ENCODE results near the gene TAC4. TPM values are rescaled to one million over a fixed set of nuclear protein-coding genes. Genes with fewer than 3 reads are reported as not detected.
A peak's percentile ranks its signal among the peaks of the same experiment; 100 is the strongest.

TAC4 gene
- total and polyA plus RNA-seq, 2 experiments from 2014 or later: not detected

DNA sequence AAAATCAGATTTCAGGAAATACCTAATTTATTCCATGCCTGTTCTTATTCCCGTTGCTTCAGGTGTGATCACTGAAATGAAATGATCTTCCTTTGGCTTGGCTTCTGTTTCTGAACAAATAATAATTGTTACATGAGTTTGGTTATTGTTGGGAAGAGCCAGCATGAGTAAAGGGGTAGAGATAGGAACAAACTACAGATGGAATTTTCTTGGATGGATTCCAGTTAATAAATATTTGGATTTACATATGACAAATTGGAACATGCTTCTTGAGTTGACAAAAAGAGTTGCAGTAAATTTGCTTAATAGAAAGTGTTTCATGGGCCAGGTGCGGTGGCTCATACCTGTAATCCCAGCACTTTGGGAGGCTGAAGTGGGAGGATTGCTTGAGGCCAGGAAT, 28.2 kb downstream of the TAC4 start:
- H3K27me3 Mint-ChIP-seq (ENCODE audit: insufficient read depth, low read depth, poor library complexity): peaks cover 6% of the 10 kb centered on the region
- peaks cover 50% of the 10 kb centered on the region for H3K4me1 ChIP-seq (ENCODE audit: insufficient read depth)
- peaks cover 5% of the 10 kb centered on the region; the same call in 1 of the 2 replicates for H3F3A ChIP-seq (replicated peaks; ENCODE audit: low read depth)
- ATAC-seq: no peak
- no peaks in the 10 kb centered on the region for H3K27me3 ChIP-seq (ENCODE audit: insufficient read depth)
- peaks cover 70% of the 10 kb centered on the region for H3K4me1 Mint-ChIP-seq
- no peaks in the 10 kb centered on the region for H3K9me2 ChIP-seq (ENCODE audit: insufficient read depth)
- H3K36me3 ChIP-seq (ENCODE audit: insufficient read depth): peaks cover 52% of the 10 kb centered on the region
- peak overlapping the region; percentile 4; the same call in 1 of the 3 replicates for H3K4me3 Mint-ChIP-seq
- peaks cover 55% of the 10 kb centered on the region for H3K79me2 ChIP-seq (replicated peaks; ENCODE audit: insufficient read depth)
- H3K27ac ChIP-seq (ENCODE audit: low read depth): peak overlapping the region; percentile 78
- H2AFZ ChIP-seq: no peak overlapping the region
- no peaks in the 10 kb centered on the region for H3K9me3 Mint-ChIP-seq
- H3K36me3 Mint-ChIP-seq (ENCODE audit: low read depth): peaks cover 83% of the 10 kb centered on the region
- TF ChIP-seq EZH2phosphoT487 (IDR thresholded peaks at IDR 0.05; ENCODE audit: unreplicated experiment): no peak
- no peak for TF ChIP-seq ZNF331 (CRISPR knock-in tag; IDR thresholded peaks at IDR 0.05; ENCODE audit: low read depth)
- no peaks in the 10 kb centered on the region; the same call in 1 of the 2 replicates for H4K20me1 ChIP-seq (replicated peaks; ENCODE audit: insufficient read depth)
- no peak for DNase-seq (ENCODE audit: low spot score)
- peak overlapping the region; percentile 7; the same call in 1 of the 2 replicates for H3K27ac Mint-ChIP-seq
- no peak overlapping the region for H3K4me3 ChIP-seq
- H3K4me2 ChIP-seq: no peak overlapping the region

DNA sequence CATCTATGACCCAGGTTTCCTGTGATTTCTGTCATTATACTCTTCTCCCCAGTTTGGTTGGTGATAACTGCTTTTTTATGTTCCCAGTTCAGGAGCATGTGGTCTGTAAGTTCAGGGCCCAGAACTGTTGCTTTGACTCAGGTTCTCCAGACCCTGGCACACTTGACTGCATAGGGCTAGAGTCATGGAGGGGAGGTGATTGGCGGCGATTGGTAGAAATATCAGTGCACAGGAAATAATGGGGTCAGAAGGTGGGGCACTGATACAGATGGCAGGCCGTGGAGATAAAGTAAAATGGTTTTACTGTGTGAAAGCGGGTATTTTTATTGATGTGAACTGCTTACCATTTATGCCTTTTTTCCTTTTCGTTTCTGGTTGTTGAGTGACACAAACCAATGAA, 28.7 kb downstream of the TAC4 start:
- H3K4me1 Mint-ChIP-seq: peaks cover 71% of the 10 kb centered on the region
- peaks cover 55% of the 10 kb centered on the region for H3K79me2 ChIP-seq (replicated peaks; ENCODE audit: insufficient read depth)
- no peaks in the 10 kb centered on the region for H3K9me2 ChIP-seq (ENCODE audit: insufficient read depth)
- TF ChIP-seq ZNF331 (CRISPR knock-in tag; IDR thresholded peaks at IDR 0.05; ENCODE audit: low read depth): no peak
- TF ChIP-seq, protein P1, sequence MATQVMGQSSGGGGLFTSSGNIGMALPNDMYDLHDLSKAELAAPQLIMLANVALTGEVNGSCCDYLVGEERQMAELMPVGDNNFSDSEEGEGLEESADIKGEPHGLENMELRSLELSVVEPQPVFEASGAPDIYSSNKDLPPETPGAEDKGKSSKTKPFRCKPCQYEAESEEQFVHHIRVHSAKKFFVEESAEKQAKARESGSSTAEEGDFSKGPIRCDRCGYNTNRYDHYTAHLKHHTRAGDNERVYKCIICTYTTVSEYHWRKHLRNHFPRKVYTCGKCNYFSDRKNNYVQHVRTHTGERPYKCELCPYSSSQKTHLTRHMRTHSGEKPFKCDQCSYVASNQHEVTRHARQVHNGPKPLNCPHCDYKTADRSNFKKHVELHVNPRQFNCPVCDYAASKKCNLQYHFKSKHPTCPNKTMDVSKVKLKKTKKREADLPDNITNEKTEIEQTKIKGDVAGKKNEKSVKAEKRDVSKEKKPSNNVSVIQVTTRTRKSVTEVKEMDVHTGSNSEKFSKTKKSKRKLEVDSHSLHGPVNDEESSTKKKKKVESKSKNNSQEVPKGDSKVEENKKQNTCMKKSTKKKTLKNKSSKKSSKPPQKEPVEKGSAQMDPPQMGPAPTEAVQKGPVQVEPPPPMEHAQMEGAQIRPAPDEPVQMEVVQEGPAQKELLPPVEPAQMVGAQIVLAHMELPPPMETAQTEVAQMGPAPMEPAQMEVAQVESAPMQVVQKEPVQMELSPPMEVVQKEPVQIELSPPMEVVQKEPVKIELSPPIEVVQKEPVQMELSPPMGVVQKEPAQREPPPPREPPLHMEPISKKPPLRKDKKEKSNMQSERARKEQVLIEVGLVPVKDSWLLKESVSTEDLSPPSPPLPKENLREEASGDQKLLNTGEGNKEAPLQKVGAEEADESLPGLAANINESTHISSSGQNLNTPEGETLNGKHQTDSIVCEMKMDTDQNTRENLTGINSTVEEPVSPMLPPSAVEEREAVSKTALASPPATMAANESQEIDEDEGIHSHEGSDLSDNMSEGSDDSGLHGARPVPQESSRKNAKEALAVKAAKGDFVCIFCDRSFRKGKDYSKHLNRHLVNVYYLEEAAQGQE (IDR thresholded peaks at IDR 0.05; ENCODE audit: unreplicated experiment): no peak
- TF ChIP-seq POLR2AphosphoS5 (IDR thresholded peaks at IDR 0.05; ENCODE audit: low read depth): no peak
- TF ChIP-seq, protein P2, sequence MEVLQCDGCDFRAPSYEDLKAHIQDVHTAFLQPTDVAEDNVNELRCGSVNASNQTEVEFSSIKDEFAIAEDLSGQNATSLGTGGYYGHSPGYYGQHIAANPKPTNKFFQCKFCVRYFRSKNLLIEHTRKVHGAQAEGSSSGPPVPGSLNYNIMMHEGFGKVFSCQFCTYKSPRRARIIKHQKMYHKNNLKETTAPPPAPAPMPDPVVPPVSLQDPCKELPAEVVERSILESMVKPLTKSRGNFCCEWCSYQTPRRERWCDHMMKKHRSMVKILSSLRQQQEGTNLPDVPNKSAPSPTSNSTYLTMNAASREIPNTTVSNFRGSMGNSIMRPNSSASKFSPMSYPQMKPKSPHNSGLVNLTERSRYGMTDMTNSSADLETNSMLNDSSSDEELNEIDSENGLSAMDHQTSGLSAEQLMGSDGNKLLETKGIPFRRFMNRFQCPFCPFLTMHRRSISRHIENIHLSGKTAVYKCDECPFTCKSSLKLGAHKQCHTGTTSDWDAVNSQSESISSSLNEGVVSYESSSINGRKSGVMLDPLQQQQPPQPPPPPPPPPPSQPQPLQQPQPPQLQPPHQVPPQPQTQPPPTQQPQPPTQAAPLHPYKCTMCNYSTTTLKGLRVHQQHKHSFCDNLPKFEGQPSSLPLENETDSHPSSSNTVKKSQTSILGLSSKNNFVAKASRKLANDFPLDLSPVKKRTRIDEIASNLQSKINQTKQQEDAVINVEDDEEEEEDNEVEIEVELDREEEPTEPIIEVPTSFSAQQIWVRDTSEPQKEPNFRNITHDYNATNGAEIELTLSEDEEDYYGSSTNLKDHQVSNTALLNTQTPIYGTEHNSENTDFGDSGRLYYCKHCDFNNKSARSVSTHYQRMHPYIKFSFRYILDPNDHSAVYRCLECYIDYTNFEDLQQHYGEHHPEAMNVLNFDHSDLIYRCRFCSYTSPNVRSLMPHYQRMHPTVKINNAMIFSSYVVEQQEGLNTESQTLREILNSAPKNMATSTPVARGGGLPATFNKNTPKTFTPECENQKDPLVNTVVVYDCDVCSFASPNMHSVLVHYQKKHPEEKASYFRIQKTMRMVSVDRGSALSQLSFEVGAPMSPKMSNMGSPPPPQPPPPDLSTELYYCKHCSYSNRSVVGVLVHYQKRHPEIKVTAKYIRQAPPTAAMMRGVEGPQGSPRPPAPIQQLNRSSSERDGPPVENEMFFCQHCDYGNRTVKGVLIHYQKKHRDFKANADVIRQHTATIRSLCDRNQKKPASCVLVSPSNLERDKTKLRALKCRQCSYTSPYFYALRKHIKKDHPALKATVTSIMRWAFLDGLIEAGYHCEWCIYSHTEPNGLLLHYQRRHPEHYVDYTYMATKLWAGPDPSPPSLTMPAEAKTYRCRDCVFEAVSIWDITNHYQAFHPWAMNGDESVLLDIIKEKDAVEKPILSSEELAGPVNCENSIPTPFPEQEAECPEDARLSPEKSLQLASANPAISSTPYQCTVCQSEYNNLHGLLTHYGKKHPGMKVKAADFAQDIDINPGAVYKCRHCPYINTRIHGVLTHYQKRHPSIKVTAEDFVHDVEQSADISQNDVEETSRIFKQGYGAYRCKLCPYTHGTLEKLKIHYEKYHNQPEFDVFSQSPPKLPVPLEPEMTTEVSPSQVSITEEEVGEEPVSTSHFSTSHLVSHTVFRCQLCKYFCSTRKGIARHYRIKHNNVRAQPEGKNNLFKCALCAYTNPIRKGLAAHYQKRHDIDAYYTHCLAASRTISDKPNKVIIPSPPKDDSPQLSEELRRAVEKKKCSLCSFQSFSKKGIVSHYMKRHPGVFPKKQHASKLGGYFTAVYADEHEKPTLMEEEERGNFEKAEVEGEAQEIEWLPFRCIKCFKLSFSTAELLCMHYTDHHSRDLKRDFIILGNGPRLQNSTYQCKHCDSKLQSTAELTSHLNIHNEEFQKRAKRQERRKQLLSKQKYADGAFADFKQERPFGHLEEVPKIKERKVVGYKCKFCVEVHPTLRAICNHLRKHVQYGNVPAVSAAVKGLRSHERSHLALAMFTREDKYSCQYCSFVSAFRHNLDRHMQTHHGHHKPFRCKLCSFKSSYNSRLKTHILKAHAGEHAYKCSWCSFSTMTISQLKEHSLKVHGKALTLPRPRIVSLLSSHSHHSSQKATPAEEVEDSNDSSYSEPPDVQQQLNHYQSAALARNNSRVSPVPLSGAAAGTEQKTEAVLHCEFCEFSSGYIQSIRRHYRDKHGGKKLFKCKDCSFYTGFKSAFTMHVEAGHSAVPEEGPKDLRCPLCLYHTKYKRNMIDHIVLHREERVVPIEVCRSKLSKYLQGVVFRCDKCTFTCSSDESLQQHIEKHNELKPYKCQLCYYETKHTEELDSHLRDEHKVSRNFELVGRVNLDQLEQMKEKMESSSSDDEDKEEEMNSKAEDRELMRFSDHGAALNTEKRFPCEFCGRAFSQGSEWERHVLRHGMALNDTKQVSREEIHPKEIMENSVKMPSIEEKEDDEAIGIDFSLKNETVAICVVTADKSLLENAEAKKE (CRISPR knock-in tag; IDR thresholded peaks at IDR 0.05): no peak
- TF ChIP-seq STAT1 (IDR thresholded peaks at IDR 0.05; ENCODE audit: unreplicated experiment): no peak
- no peak for TF ChIP-seq NANOG (IDR thresholded peaks at IDR 0.05; ENCODE audit: borderline replicate concordance)
- no peak for TF ChIP-seq JUNB (IDR thresholded peaks at IDR 0.05; ENCODE audit: unreplicated experiment)
- TF ChIP-seq ZNF114 (CRISPR knock-in tag; IDR thresholded peaks at IDR 0.05): no peak
- TF ChIP-seq EZH2 (IDR thresholded peaks at IDR 0.05; ENCODE audit: low read depth, unreplicated experiment): no peak
- TF ChIP-seq, protein P3, sequence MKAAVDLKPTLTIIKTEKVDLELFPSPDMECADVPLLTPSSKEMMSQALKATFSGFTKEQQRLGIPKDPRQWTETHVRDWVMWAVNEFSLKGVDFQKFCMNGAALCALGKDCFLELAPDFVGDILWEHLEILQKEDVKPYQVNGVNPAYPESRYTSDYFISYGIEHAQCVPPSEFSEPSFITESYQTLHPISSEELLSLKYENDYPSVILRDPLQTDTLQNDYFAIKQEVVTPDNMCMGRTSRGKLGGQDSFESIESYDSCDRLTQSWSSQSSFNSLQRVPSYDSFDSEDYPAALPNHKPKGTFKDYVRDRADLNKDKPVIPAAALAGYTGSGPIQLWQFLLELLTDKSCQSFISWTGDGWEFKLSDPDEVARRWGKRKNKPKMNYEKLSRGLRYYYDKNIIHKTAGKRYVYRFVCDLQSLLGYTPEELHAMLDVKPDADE (IDR thresholded peaks at IDR 0.05): no peak
- TF ChIP-seq CREB1 (CRISPR knock-in tag; IDR thresholded peaks at IDR 0.05; ENCODE audit: low read depth): no peak
- no peak for TF ChIP-seq EZH2phosphoT487 (IDR thresholded peaks at IDR 0.05; ENCODE audit: unreplicated experiment)

More for the DNA sequence above, 28.7 kb downstream of the TAC4 start:
- ATAC-seq (no peak), DNase-seq (ENCODE audit: low spot score) (no peak)
- Histone ChIP-seq H4K20me1 (replicated peaks; ENCODE audit: insufficient read depth) (no peaks in the 10 kb centered on the region; the same call in 1 of the 2 replicates), H3K4me1 (ENCODE audit: insufficient read depth) (peaks cover 50% of the 10 kb centered on the region), H3K4me3 (no peak overlapping the region), H3K36me3 (ENCODE audit: insufficient read depth) (peaks cover 51% of the 10 kb centered on the region), H3F3A (replicated peaks; ENCODE audit: low read depth) (peaks cover 8% of the 10 kb centered on the region; the same call in 1 of the 2 replicates), H3K4me2 (no peak overlapping the region; the same call in 1 of the 2 replicates), H3K27ac (ENCODE audit: low read depth) (peak overlapping the region; percentile 78), H2AFZ (no peak overlapping the region), H3K27me3 (ENCODE audit: insufficient read depth) (no peaks in the 10 kb centered on the region)
- Mint-ChIP-seq H3K27me3 (ENCODE audit: insufficient read depth, low read depth, poor library complexity) (peaks cover 6% of the 10 kb centered on the region), H3K27ac (peak overlapping the region; percentile 93), H3K4me3 (peak overlapping the region; percentile 40), H3K9me3 (no peaks in the 10 kb centered on the region), H3K36me3 (ENCODE audit: low read depth) (peaks cover 78% of the 10 kb centered on the region)
